ENCODE measurements around the gene RALB.
A peak's percentile ranks its signal among the peaks of the same experiment; 100 is the strongest.

The RALB gene

DNA sequence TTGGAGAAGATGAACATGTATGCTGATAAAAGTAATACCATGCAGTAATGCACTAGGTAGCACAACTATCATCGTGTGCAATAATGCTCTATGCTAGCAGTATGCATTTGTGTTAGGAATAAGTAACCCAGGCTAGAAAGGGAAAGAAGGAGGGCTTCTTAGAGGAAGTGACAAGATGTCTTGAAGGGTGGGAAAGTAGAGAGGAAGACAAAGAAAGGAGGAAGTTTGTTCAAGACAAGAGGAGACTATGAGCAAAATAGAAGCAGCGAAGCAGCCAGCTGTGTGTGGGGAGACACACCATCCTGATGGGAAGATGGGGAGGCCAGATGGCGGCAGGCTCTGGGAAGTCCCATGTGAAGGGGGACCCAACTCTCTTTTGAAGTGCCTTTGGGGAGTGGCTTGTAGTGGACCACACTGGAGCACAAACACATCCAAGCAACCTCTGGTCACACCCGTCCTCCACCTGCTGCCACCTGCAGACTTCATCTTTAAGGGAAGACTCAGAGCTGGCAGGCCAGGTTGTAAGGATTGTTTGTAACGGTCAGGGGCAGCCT lies 53.4 kb downstream of the RALB start:
- Histone ChIP-seq H3K4me2 (ENCODE audit: low read length) (peak overlapping the region; percentile 40), H3K9me3 (ENCODE audit: control insufficient read depth, insufficient read depth, low read length) (no peaks in the 10 kb centered on the region), H3K4me3 (ENCODE audit: low read length) (no peak overlapping the region), H3K27ac (ENCODE audit: low read depth, low read length) (no peak overlapping the region), H3F3A (ENCODE audit: control insufficient read depth, insufficient read depth) (peaks cover 4% of the 10 kb centered on the region; the same call in 1 of the 2 replicates), H3K36me3 (ENCODE audit: control insufficient read depth, low read length) (no peaks in the 10 kb centered on the region), H3K79me2 (ENCODE audit: control insufficient read depth, low read length) (no peaks in the 10 kb centered on the region), H4K20me1 (ENCODE audit: control insufficient read depth, insufficient read depth, low read depth, low read length) (no peaks in the 10 kb centered on the region), H3K27me3 (ENCODE audit: control insufficient read depth, low read length) (0 out of 2 replicates have a peak, but pooled peaks cover 3% of the 10 kb centered on the region), H3K4me1 (ENCODE audit: control insufficient read depth, low read length) (peaks cover 54% of the 10 kb centered on the region), H3K9me2 (replicated peaks; ENCODE audit: control insufficient read depth, low read length) (no peaks in the 10 kb centered on the region)
- TF ChIP-seq, protein P1, sequence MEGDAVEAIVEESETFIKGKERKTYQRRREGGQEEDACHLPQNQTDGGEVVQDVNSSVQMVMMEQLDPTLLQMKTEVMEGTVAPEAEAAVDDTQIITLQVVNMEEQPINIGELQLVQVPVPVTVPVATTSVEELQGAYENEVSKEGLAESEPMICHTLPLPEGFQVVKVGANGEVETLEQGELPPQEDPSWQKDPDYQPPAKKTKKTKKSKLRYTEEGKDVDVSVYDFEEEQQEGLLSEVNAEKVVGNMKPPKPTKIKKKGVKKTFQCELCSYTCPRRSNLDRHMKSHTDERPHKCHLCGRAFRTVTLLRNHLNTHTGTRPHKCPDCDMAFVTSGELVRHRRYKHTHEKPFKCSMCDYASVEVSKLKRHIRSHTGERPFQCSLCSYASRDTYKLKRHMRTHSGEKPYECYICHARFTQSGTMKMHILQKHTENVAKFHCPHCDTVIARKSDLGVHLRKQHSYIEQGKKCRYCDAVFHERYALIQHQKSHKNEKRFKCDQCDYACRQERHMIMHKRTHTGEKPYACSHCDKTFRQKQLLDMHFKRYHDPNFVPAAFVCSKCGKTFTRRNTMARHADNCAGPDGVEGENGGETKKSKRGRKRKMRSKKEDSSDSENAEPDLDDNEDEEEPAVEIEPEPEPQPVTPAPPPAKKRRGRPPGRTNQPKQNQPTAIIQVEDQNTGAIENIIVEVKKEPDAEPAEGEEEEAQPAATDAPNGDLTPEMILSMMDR (IDR thresholded peaks at IDR 0.05; ENCODE audit: low read depth, low read length, poor library complexity, severe bottlenecking), result no peak
- TF ChIP-seq EZH2phosphoT487 (IDR thresholded peaks at IDR 0.05; ENCODE audit: borderline replicate concordance, low read length), result no peak

DNA sequence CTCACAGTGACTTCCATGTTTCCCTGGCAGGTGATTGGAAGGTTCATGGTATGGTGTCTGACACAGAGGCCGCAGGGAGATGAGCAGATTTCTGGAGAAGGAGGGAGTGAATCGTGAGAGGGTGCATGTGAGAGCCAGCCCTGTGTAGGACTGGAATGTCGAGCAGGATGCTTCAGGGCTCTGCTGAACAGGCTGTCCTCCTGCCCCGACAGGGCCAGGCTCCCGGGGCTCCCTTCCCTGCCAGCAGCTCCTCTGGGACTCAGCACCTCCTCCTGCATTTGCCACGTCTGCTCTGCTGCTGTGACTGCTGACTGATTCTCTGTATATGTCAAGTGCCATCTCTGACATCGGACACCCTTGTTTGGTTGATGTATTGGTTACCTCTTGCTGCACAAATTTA lies 54.8 kb downstream of the RALB start:
- 0 out of 2 replicates have a peak, but pooled peaks cover 3% of the 10 kb centered on the region for H3K27me3 ChIP-seq (ENCODE audit: control insufficient read depth, low read length)
- H3K27ac ChIP-seq (ENCODE audit: low read depth, low read length), result peak overlapping the region; percentile 22; the same call in 1 of the 2 replicates
- TF ChIP-seq EZH2phosphoT487 (IDR thresholded peaks at IDR 0.05; ENCODE audit: borderline replicate concordance, low read length), result no peak
- TF ChIP-seq, protein P1 (IDR thresholded peaks at IDR 0.05; ENCODE audit: low read depth, low read length, poor library complexity, severe bottlenecking), result no peak
- H3K79me2 ChIP-seq (ENCODE audit: control insufficient read depth, low read length), result no peaks in the 10 kb centered on the region
- no peaks in the 10 kb centered on the region for H3K9me2 ChIP-seq (replicated peaks; ENCODE audit: control insufficient read depth, low read length)
- H3K4me2 ChIP-seq (ENCODE audit: low read length), result peak overlapping the region; percentile 42
- H3K4me1 ChIP-seq (ENCODE audit: control insufficient read depth, low read length), result peaks cover 58% of the 10 kb centered on the region
- peaks cover 4% of the 10 kb centered on the region; the same call in 1 of the 2 replicates for H3F3A ChIP-seq (ENCODE audit: control insufficient read depth, insufficient read depth)
- H3K36me3 ChIP-seq (ENCODE audit: control insufficient read depth, low read length), result no peaks in the 10 kb centered on the region
- no peaks in the 10 kb centered on the region for H4K20me1 ChIP-seq (ENCODE audit: control insufficient read depth, insufficient read depth, low read depth, low read length)
- H3K9me3 ChIP-seq (ENCODE audit: control insufficient read depth, insufficient read depth, low read length), result no peaks in the 10 kb centered on the region
- peak overlapping the region; percentile 34; the same call in 1 of the 2 replicates for H3K4me3 ChIP-seq (ENCODE audit: low read length)

- Histone ChIP-seq H3K27me3 (ENCODE audit: control insufficient read depth, low read length) (no peaks in the 10 kb centered on the region), H4K20me1 (ENCODE audit: control insufficient read depth, insufficient read depth, low read depth, low read length) (no peaks in the 10 kb centered on the region), H3K9me3 (ENCODE audit: control insufficient read depth, insufficient read depth, low read length) (no peaks in the 10 kb centered on the region), H3K79me2 (ENCODE audit: control insufficient read depth, low read length) (no peaks in the 10 kb centered on the region), H3F3A (ENCODE audit: control insufficient read depth, insufficient read depth) (peaks cover 4% of the 10 kb centered on the region; the same call in 1 of the 2 replicates), H3K4me2 (ENCODE audit: low read length) (peak overlapping the region; percentile 42), H3K4me3 (ENCODE audit: low read length) (peak overlapping the region; percentile 34), H3K4me1 (ENCODE audit: control insufficient read depth, low read length) (peaks cover 65% of the 10 kb centered on the region), H3K9me2 (replicated peaks; ENCODE audit: control insufficient read depth, low read length) (no peaks in the 10 kb centered on the region), H3K27ac (ENCODE audit: low read depth, low read length) (peak overlapping the region; percentile 26; the same call in 1 of the 2 replicates), H3K36me3 (ENCODE audit: control insufficient read depth, low read length) (no peaks in the 10 kb centered on the region)
- TF ChIP-seq, protein P1 (IDR thresholded peaks at IDR 0.05; ENCODE audit: low read depth, low read length, poor library complexity, severe bottlenecking), result no peak
- TF ChIP-seq EZH2phosphoT487 (IDR thresholded peaks at IDR 0.05; ENCODE audit: borderline replicate concordance, low read length), result no peak
These were observed 55.6 kb downstream of the RALB start for GRCh38 chr2:120308038-120308910.
